GM10266 (cell line): Measurements from ENCODE around the gene SV2C.
"Not testable (repeated sequence)": the region's sequence is repeated elsewhere in the genome, so short reads cannot be mapped to it uniquely, and the experiment has no call there.

Experiments used
- DNase-seq: peaks from one replicate; pipeline ENCODE4 v3.0.0; 2012; ENCODE audit errors: extremely low spot score
- TF ChIP-seq, protein P1 (sequence below): IDR thresholded peaks from 2 replicates; pipeline ENCODE4 v1.5.1; 2012; ENCODE audit warnings: mild to moderate bottlenecking, low read depth; ENCODE audit not compliant: control insufficient read depth, insufficient read depth; ENCODE audit errors: missing control alignments

SV2C gene

GRCh38 chr5:76363352-76364225, 280.4 kb downstream of the SV2C start:
- TF ChIP-seq, protein P1, sequence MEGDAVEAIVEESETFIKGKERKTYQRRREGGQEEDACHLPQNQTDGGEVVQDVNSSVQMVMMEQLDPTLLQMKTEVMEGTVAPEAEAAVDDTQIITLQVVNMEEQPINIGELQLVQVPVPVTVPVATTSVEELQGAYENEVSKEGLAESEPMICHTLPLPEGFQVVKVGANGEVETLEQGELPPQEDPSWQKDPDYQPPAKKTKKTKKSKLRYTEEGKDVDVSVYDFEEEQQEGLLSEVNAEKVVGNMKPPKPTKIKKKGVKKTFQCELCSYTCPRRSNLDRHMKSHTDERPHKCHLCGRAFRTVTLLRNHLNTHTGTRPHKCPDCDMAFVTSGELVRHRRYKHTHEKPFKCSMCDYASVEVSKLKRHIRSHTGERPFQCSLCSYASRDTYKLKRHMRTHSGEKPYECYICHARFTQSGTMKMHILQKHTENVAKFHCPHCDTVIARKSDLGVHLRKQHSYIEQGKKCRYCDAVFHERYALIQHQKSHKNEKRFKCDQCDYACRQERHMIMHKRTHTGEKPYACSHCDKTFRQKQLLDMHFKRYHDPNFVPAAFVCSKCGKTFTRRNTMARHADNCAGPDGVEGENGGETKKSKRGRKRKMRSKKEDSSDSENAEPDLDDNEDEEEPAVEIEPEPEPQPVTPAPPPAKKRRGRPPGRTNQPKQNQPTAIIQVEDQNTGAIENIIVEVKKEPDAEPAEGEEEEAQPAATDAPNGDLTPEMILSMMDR: no peak
- no peak for DNase-seq

- no peak for DNase-seq
- TF ChIP-seq, protein P1: no peak
These were observed 281.0 kb downstream of the SV2C start for GRCh38 chr5:76364226-76364589.

DNA sequence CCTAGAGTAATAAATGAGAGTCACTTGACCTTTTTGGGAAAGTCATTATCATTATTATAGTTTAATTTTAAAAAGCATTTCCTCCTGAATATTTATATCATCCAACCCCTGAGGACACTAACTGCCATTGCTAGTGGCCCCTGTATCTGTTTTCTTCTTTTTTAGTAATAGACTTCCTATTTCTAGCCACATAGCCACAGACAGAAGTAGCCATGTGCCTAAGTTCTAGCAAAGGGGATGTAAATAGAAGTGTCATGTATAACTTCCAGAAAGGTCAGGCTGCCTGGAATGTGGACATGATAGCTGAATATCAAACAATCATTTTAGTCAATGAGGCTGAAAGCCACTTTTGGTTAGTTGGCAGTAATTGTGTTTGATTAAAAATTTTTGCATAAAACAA, 282.4 kb downstream of the SV2C start:
- TF ChIP-seq, protein P1: no peak
- DNase-seq: no peak

GRCh38 chr5:76366596-76366995, 283.4 kb downstream of the SV2C start:
- TF ChIP-seq, protein P1: no peak
- DNase-seq: no peak

DNA sequence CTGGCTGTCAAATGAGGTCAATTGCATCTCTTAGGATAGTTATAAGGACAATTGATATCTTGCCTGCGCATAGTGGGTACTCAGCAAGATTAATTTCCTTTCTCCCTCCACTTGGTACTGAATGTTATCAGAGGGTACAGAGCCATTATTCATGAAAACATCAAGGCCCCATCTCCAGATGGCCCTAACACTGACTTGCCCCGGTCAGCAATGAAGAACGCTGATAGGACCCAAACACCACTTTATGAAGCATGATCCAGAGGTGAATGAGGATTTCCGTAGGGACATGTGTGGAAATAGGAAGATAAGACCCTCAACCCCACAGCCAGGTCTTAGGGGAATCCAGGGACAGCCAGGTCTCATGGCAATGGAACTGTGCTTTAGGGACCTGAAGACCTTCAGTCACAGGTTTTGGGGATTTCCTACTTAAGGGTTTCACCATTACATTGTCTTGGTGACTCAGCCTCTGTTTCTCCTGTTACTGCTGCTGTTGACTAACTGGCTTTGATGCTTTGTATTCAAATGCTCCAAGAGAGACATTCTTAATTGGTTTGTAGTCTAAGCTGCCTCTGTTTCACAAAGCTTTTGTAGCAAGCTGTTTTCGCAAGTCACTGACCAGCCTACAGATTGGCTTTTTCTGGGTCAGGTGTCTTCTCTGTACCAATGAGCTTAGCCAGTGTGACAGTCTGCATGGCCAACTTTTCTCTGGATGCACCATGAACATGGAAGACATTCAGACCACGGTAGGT, 284.6 kb downstream of the SV2C start:
- TF ChIP-seq, protein P1: no peak
- DNase-seq: peak; percentile 43

GRCh38 chr5:76368941-76369340, 285.8 kb downstream of the SV2C start:
- no peak for DNase-seq
- TF ChIP-seq, protein P1: no peak

DNA sequence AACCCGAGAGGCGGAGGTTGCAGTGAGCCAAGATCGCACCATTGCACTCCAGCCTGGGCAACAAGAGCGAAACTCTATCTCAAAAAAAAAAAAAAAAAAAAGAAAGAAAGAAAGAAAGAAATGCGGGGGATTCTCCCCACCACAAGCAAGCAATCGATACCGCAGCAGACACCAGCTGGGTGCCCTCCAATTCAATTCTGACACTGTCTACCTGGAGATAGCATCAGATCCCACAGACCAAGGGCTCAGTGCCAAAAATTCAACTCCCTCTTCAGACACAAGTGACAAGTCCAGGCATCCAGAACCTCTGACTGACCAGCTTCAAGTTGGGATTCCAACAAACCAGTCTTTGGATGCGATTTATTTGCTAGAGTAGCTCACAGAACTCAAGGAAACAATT, 286.5 kb downstream of the SV2C start:
- not testable (repeated sequence) for DNase-seq

GRCh38 chr5:76371960-76372322, 288.8 kb downstream of the SV2C start:
- TF ChIP-seq, protein P1: no peak
- DNase-seq: no peak
